Effector memory CD4-positive, alpha-beta T cell (primary cell): ENCODE data around the gene SLC15A1.
A peak's percentile ranks its signal among the peaks of the same experiment; 100 is the strongest.

ENCODE experiments used
- DNase-seq, 3 donors: peaks; one replicate each; pipeline ENCODE4 v3.0.0-alpha.2; 2020
- H3K27ac ChIP-seq: 2 replicates; pipeline ENCODE4 v1.7.0; 2013; ENCODE audit warnings: mild to moderate bottlenecking, low read length, moderate library complexity; ENCODE audit not compliant: insufficient read depth, poor library complexity, severe bottlenecking
- H3K27me3 ChIP-seq: replicated peaks from 2 replicates; pipeline ENCODE4 v1.7.0; 2013; ENCODE audit warnings: mild to moderate bottlenecking, low read length; ENCODE audit not compliant: insufficient read depth, control insufficient read depth, poor library complexity, severe bottlenecking
- H3K36me3 ChIP-seq: 2 replicates; pipeline ENCODE4 v1.7.0; 2013; ENCODE audit warnings: mild to moderate bottlenecking, low read length, moderate library complexity; ENCODE audit not compliant: control insufficient read depth, insufficient read depth
- H3K4me1 ChIP-seq: 2 replicates; pipeline ENCODE4 v1.7.0; 2013; ENCODE audit warnings: low read length, mild to moderate bottlenecking; ENCODE audit not compliant: control insufficient read depth, insufficient read depth, poor library complexity, severe bottlenecking
- H3K4me3 ChIP-seq: 2 replicates; pipeline ENCODE4 v1.7.0; 2013; ENCODE audit warnings: low read length, low read depth, mild to moderate bottlenecking; ENCODE audit not compliant: insufficient read depth, poor library complexity, severe bottlenecking
- H3K9me3 ChIP-seq: 2 replicates; pipeline ENCODE4 v1.7.0; 2013; ENCODE audit warnings: mild to moderate bottlenecking, low read length, moderate library complexity; ENCODE audit not compliant: control insufficient read depth

SLC15A1 gene

GRCh38 chr13:98652721-98653462, 99.6 kb downstream of the SLC15A1 start:
- H3K36me3 ChIP-seq: no peaks in the 10 kb centered on the region
- no peaks in the 10 kb centered on the region for H3K9me3 ChIP-seq
- peak overlapping the region; percentile 13 for H3K4me3 ChIP-seq
- H3K27me3 ChIP-seq: no peaks in the 10 kb centered on the region
- DNase-seq: no peak
- H3K4me1 ChIP-seq: no peaks in the 10 kb centered on the region
- H3K27ac ChIP-seq: no peak overlapping the region

- Histone ChIP-seq H3K4me1 (no peaks in the 10 kb centered on the region), H3K4me3 (no peak overlapping the region), H3K27me3 (no peaks in the 10 kb centered on the region), H3K9me3 (no peaks in the 10 kb centered on the region), H3K36me3 (no peaks in the 10 kb centered on the region), H3K27ac (no peak overlapping the region)
- DNase-seq: no peak
Measured at GRCh38 chr13:98652276-98652675, 100.2 kb downstream of the SLC15A1 start.

GRCh38 chr13:98651744-98652143, 100.7 kb downstream of the SLC15A1 start:
- DNase-seq: no peak
- H3K4me3 ChIP-seq: no peak overlapping the region
- no peaks in the 10 kb centered on the region for H3K36me3 ChIP-seq
- H3K9me3 ChIP-seq: no peaks in the 10 kb centered on the region
- H3K27me3 ChIP-seq: no peaks in the 10 kb centered on the region
- H3K27ac ChIP-seq: no peak overlapping the region
- no peaks in the 10 kb centered on the region for H3K4me1 ChIP-seq

GRCh38 chr13:98650396-98651107, 101.9 kb downstream of the SLC15A1 start:
- no peaks in the 10 kb centered on the region for H3K27me3 ChIP-seq
- DNase-seq: no peak
- no peaks in the 10 kb centered on the region for H3K9me3 ChIP-seq
- H3K27ac ChIP-seq: no peak overlapping the region
- no peaks in the 10 kb centered on the region for H3K4me1 ChIP-seq
- no peak overlapping the region for H3K4me3 ChIP-seq
- H3K36me3 ChIP-seq: no peaks in the 10 kb centered on the region

- Histone ChIP-seq H3K27ac (no peak overlapping the region), H3K36me3 (no peaks in the 10 kb centered on the region), H3K27me3 (no peaks in the 10 kb centered on the region), H3K4me3 (no peak overlapping the region), H3K9me3 (no peaks in the 10 kb centered on the region), H3K4me1 (no peaks in the 10 kb centered on the region)
- no peak for DNase-seq
Measured at GRCh38 chr13:98649861-98650260, 102.6 kb downstream of the SLC15A1 start.

- no peak overlapping the region for H3K27ac ChIP-seq
- no peaks in the 10 kb centered on the region for H3K4me1 ChIP-seq
- no peaks in the 10 kb centered on the region for H3K27me3 ChIP-seq
- H3K4me3 ChIP-seq: no peak overlapping the region
- no peaks in the 10 kb centered on the region for H3K36me3 ChIP-seq
- no peaks in the 10 kb centered on the region for H3K9me3 ChIP-seq
- DNase-seq: no peak
Measured at GRCh38 chr13:98648686-98649085, 103.8 kb downstream of the SLC15A1 start.

- no peak overlapping the region for H3K27ac ChIP-seq
Measured at GRCh38 chr13:98648141-98648540, 104.3 kb downstream of the SLC15A1 start.

GRCh38 chr13:98647121-98647520, 105.4 kb downstream of the SLC15A1 start:
- no peaks in the 10 kb centered on the region for H3K9me3 ChIP-seq
- H3K4me3 ChIP-seq: no peak overlapping the region
- no peak overlapping the region for H3K27ac ChIP-seq
- no peaks in the 10 kb centered on the region for H3K36me3 ChIP-seq
- DNase-seq: no peak
- no peaks in the 10 kb centered on the region for H3K27me3 ChIP-seq
- H3K4me1 ChIP-seq: no peaks in the 10 kb centered on the region

More at GRCh38 chr13:98648141-98648540, 104.3 kb downstream of the SLC15A1 start:
- no peak overlapping the region for H3K4me3 ChIP-seq
- H3K36me3 ChIP-seq: no peaks in the 10 kb centered on the region
- no peaks in the 10 kb centered on the region for H3K27me3 ChIP-seq
- no peak for DNase-seq
- no peaks in the 10 kb centered on the region for H3K4me1 ChIP-seq
- no peaks in the 10 kb centered on the region for H3K9me3 ChIP-seq

- Histone ChIP-seq H3K36me3 (no peaks in the 10 kb centered on the region), H3K27ac (no peak overlapping the region), H3K4me3 (no peak overlapping the region), H3K4me1 (no peaks in the 10 kb centered on the region), H3K27me3 (no peaks in the 10 kb centered on the region), H3K9me3 (no peaks in the 10 kb centered on the region)
- DNase-seq: no peak
Measured at GRCh38 chr13:98643479-98643878, 109.0 kb downstream of the SLC15A1 start.

- Histone ChIP-seq H3K27ac (no peak overlapping the region), H3K4me1 (no peaks in the 10 kb centered on the region), H3K9me3 (no peaks in the 10 kb centered on the region), H3K4me3 (no peak overlapping the region), H3K27me3 (no peaks in the 10 kb centered on the region), H3K36me3 (no peaks in the 10 kb centered on the region)
- no peak for DNase-seq
Measured at GRCh38 chr13:98641075-98641474, 111.4 kb downstream of the SLC15A1 start.
